ENCODE results near the gene FHL3. TPM values are rescaled to one million over a fixed set of nuclear protein-coding genes. Genes with fewer than 3 reads are reported as not detected.

The FHL3 gene
- total RNA-seq, 4 donors from 2014 or later: 20.1 to 25.8 (median 21.9) TPM

GRCh38 chr1:37958690-37959089 lies 46.6 kb downstream of the FHL3 start:
- DNase-seq (ENCODE audit: low spot score in 2 of 2): no peak
- TF ChIP-seq CTCF (IDR thresholded peaks at IDR 0.05): no peak
- TF ChIP-seq POLR2A (IDR thresholded peaks at IDR 0.05): no peak
- 90 to 93% methylated on average over 2 of the region's 2 CpGs for WGBS, 2 donors
- no peak overlapping the region for H3K4me3 ChIP-seq (ENCODE audit: low read depth, poor library complexity, severe bottlenecking)
- intact Hi-C loops (cut with DNase I; ENCODE audit: low total_unique reads): no loop called here

DNA sequence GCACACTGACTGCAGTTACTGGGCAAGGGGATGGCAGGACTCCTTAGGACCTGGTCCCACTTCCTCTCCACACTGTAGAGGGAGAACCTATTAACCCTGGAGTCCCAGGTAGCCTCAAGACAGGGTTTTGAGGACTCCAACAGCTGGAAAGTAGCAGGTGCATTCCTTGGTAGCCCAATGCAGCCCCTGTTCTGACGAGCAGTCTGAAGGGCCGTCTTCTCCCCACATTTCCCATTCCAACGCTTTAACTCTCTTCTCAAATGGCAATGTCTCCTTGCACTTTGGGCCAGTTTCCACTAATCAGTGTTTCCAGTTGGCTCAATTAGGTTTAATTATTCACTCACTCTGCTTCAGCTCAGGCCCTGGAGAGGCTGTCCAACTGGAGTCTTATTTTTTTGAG lies 49.6 kb downstream of the FHL3 start:
- intact Hi-C loops (cut with DNase I; ENCODE audit: low total_unique reads): no loop called here
- WGBS, 2 donors: 59 to 66% methylated on average over 3 of the region's 3 CpGs
- TF ChIP-seq CTCF (IDR thresholded peaks at IDR 0.05) (no peak), POLR2A (IDR thresholded peaks at IDR 0.05) (no peak)
- H3K4me3 ChIP-seq (ENCODE audit: low read depth, poor library complexity, severe bottlenecking): no peak overlapping the region
- peak in 1 of 2 donors; percentile 28 for DNase-seq (ENCODE audit: low spot score in 2 of 2)

DNA sequence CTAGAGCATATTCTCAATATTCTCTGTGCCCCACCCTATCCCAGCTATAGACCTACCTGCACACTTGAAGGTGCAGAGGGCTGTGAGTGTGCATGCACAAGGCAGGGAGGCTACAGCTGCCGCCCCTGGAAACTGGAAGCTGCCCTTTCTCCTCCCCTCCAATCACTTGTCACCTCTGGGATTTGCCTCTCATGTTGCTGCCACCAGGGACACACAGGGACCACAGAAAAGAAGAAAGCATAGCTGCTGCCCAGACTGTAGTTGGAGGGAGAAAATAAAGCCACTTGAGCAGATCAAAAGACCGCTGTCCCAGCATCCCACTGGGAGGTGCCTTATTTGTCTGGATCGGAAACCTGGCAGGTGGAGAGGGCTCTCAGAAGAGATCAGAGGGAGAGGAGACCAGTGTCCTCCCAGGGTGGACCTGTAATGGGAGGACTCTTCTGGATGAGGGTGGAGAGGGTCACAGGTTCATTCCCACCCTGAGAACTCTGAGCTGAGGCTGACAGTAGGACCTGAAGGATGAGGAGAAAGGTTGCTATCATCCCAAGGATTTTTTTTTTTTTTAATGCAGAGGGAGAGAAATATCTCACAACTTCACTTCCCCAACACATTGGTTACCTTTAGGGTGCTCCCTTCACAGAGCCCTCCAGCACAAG lies 50.9 kb downstream of the FHL3 start:
- TF ChIP-seq CTCF (IDR thresholded peaks at IDR 0.05): no peak
- no peak for TF ChIP-seq POLR2A (IDR thresholded peaks at IDR 0.05)
- intact Hi-C loops (cut with DNase I; ENCODE audit: low total_unique reads): no loop called here
- 72 to 73% methylated on average over 3 of the region's 3 CpGs for WGBS, 2 donors
- peak in 1 of 2 donors; percentile 57 for DNase-seq (ENCODE audit: low spot score in 2 of 2)
- H3K4me3 ChIP-seq (ENCODE audit: low read depth, poor library complexity, severe bottlenecking): no peak overlapping the region

DNA sequence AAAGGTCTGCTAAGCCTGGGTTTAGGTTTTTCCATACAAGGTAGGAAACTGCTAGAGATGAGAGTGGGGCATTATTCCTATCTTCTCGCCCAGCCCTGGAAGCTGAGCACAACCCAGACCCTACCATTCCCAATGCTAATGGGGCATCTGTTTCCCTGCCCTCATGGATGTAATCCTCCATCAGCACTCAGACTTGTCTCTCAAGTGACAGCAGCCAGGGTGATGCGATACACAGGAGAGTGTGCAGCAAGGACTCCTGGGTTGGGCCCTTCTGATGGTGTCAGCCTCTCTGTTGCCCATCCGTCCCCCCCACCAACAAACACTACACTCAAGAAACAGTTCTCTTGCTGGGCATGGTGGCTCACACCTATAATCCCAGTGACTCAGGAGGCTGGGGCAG lies 52.6 kb downstream of the FHL3 start:
- no peak overlapping the region for H3K4me3 ChIP-seq (ENCODE audit: low read depth, poor library complexity, severe bottlenecking)
- DNase-seq (ENCODE audit: low spot score in 2 of 2): peak in 1 of 2 donors; percentile 46
- intact Hi-C loops (cut with DNase I; ENCODE audit: low total_unique reads): no loop called here
- TF ChIP-seq CTCF (IDR thresholded peaks at IDR 0.05) (no peak), POLR2A (IDR thresholded peaks at IDR 0.05) (no peak)
- WGBS, 2 donors: 79 to 89% methylated on average over 3 of the region's 3 CpGs

DNA sequence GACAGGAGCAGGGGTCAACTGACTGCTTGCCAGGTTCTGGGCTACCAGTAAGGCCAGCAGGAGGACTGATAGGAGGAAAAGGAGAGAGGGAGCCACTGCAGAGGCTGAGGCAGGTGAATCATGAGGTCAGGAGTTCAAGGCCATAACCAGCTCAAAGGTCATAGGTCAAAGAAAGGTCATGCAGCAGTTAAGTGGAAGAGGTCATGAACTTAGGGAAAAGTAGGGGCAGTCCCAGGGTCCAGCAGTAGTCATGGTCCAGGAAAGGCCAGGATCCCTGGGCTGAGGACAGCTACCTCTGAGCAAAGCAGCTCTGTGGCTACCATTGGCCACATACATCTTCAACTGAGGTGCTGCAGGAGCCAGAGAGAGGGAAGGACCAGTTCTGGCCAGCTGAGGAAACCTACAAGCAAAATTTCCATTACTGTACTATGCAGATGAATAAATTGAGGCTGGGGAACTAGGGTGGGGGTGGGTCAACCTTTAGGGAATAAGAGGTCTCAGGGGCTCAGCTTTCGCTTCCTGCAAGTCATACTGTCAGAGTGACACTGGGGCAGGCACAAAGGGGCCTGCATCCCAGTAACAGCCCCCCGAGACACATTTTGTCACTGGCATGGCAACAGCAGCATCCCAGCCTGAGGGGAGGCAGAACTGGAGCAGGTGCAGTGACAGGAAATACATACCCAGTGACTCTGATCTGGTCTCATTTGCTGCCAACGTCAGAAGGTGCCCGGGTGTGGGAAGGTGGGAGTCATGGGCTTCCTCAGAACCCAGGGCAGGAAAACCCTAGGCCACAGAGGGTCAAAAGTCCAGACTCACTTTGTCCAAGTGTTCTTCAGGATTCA lies 53.3 kb downstream of the FHL3 start:
- WGBS, 2 donors: 71 to 84% methylated on average over 4 of the region's 4 CpGs
- DNase-seq (ENCODE audit: low spot score in 2 of 2): peak in 1 of 2 donors; percentile 76
- TF ChIP-seq CTCF (IDR thresholded peaks at IDR 0.05): no peak
- TF ChIP-seq POLR2A (IDR thresholded peaks at IDR 0.05): no peak
- intact Hi-C loops (cut with DNase I; ENCODE audit: low total_unique reads): no loop called here
- H3K4me3 ChIP-seq (ENCODE audit: low read depth, poor library complexity, severe bottlenecking): no peak overlapping the region
